Spleen (tissue), 11 donors: ENCODE data around the gene ZNF205. TPM values are rescaled to one million over a fixed set of nuclear protein-coding genes. Genes with fewer than 3 reads are reported as not detected.
"Not testable (repeated sequence)": the region's sequence is repeated elsewhere in the genome, so short reads cannot be mapped to it uniquely, and the experiment has no call there.

Experiments
- DNase-seq: peaks from one replicate; pipeline ENCODE4 v3.0.0-alpha.2; 2020
- H3K27ac ChIP-seq, 8 donors: fragments of 200-600 bp; sonication (generic) in 7 of 8; 1 replicate in 4 of 8; 2 replicates in 4 of 8; pipeline versions ENCODE4 v1.5.0 to v1.8.0; 2016 to 2021; ENCODE audit warnings: inconsistent platforms in 4 of 8, mild to moderate bottlenecking in 4 of 8, moderate library complexity in 1 of 8
- H3K27me3 ChIP-seq, 7 donors: fragments of 200-600 bp; sonication (generic) in 6 of 7; replicated peaks in 1 of 7; 1 replicate in 4 of 7; 2 replicates in 3 of 7; pipeline versions ENCODE4 v1.5.0 to v1.8.0; 2016 to 2021; ENCODE audit warnings: inconsistent platforms in 3 of 7, mild to moderate bottlenecking in 1 of 7
- H3K36me3 ChIP-seq, 6 donors: fragments of 200-600 bp; sonication (generic) in 5 of 6; 1 replicate in 4 of 6; 2 replicates in 2 of 6; pipeline versions ENCODE4 v1.5.0 to v1.8.0; 2016 to 2021; ENCODE audit warnings: inconsistent platforms in 2 of 6
- H3K4me1 ChIP-seq, 6 donors: fragments of 200-600 bp; sonication (generic) in 5 of 6; 1 replicate in 3 of 6; 2 replicates in 3 of 6; pipeline versions ENCODE4 v1.5.0 to v1.8.0; 2016 to 2021; ENCODE audit warnings: inconsistent platforms in 3 of 6
- H3K4me3 ChIP-seq, 8 donors: fragments of 200-600 bp; sonication (generic) in 7 of 8; 1 replicate in 4 of 8; 2 replicates in 4 of 8; pipeline versions ENCODE4 v1.5.0 to v1.8.0; 2016 to 2021; ENCODE audit warnings: inconsistent platforms in 4 of 8, mild to moderate bottlenecking in 4 of 8, moderate library complexity in 2 of 8
- H3K9me3 ChIP-seq, 8 donors: fragments of 200-600 bp; sonication (generic) in 7 of 8; 1 replicate in 4 of 8; 2 replicates in 4 of 8; pipeline versions ENCODE4 v1.5.0 to v1.8.0; 2016 to 2021; ENCODE audit warnings: inconsistent platforms in 4 of 8
- POLR2A ChIP-seq, 3 donors: fragments of 450-650 bp; IDR thresholded peaks; one replicate each; pipeline ENCODE4 v1.5.1; 2017; ENCODE audit warnings: antibody characterized with exemption in 3 of 3, mild to moderate bottlenecking in 1 of 3
- POLR2AphosphoS5 ChIP-seq, 3 donors: sonication (generic); formaldehyde crosslinking; IDR thresholded peaks; one replicate each; pipeline ENCODE4 v1.5.1; 2017; ENCODE audit warnings: antibody characterized with exemption in 3 of 3
- whole genome bisulfite sequencing, 5 donors: extraction: QIAGEN DNeasy Blood & Tissue Kit in 3 of 5; methylation state at CpG; one replicate each; pipeline versions ENCODE4 v1.1.5 to v1.1.7; 2013 to 2018; 5-methylcytosine and 5-hydroxymethylcytosine counted together
- intact Hi-C: fragments of 100-400 bp; cut with DNase I; formaldehyde crosslinking; loops from one replicate; pipeline ENCODE4 v1.15.0; 2023; ENCODE audit warnings: low total_unique reads
- polyA plus RNA-seq, 3 donors: library from polyadenylated mRNA; stranded (reverse); fragments of 200-250 nt; gene quantifications; one replicate each; pipeline ENCODE4 v1.2.1, GENCODE V29; 2013
- total RNA-seq, 7 donors: library from RNA; depleted of rRNA in 3 of 7; stranded (reverse); fragments of >200 nt in 3 of 7; fragmentation: NEBNext Ultra II Directional in 4 of 7; extraction: Animal tissue kit (Norgen Biotek cat#: 25700) in 4 of 7; gene quantifications; one replicate each; pipeline versions ENCODE4 v1.1.0 to v1.2.1, GENCODE V29; 2016 to 2021
- TF ChIP-seq, protein P1 (sequence below), 11 experiments: fragments of 200-600 bp in 7 of 11; fragments of 450-650 bp in 4 of 11; sonication (generic) in 4 of 11; IDR thresholded peaks in 8 of 11; conservative IDR thresholded peaks in 3 of 11; 1 replicate in 7 of 11; 2 replicates in 4 of 11; pipeline versions ENCODE4 v1.4.0 to v1.8.0; 2016 to 2021; ENCODE audit warnings: antibody characterized with exemption in 11 of 11, inconsistent platforms in 4 of 11, mild to moderate bottlenecking in 1 of 11
- donor health status: healthy with polysubstance abuse.
- donor health status: DM: no; HTN: no; CAD: no; lungs with moderate emphysema.
- donor health status: DM: no; HTN: no; CAD: no.
- donor health status: Bipolar disorder and iron deficiency.
- donor health status: healthy.
- donor health status: DM: no; HTN: no; CAD: no.
- donor health status: DM: yes; HTN: yes; CAD: no.

Gene ZNF205
- total and polyA plus RNA-seq, 10 donors = 3.5 to 14.2 (median 6.1) TPM

DNA sequence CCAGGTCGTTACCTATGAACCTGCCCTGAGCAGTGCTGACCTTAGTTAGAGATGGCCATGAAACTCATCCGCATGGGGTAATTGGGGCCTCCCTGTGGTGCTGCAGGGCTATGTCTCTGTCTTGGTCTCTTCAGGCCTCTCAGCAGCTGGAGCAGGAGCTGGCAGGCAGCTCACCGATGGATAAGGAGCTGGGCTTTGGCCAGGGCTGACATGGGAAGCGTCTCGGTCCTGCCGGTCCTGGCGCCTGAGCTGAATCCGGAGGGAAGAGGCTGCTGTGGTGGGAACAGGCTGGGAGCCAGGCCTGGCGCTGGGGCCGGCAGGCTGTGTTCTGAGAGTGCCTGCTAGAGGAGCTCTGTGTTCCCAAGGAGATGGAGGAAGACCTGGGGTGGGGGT is 36.9 kb upstream of the ZNF205 start:
- Histone ChIP-seq H3K4me3 (peak overlapping the region in 1 of 8 donors; percentile 53), H3K27me3 (no peaks in the 10 kb centered on the region), H3K27ac (peak overlapping the region in 7 of 8 donors; percentile 80 to 93 (median 85)), H3K9me3 (no peaks in the 10 kb centered on the region), H3K4me1 (peaks cover 4 to 81% (median 53%) of the 10 kb centered on the region in 6 donors), H3K36me3 (peaks cover 0 to 25% (median 0%) of the 10 kb centered on the region in 6 donors)
- 46 to 63% (median 56%) methylated on average over 8 to 10 of the region's 10 CpGs for WGBS, 5 donors
- intact Hi-C loops = no loop called here
- TF ChIP-seq, protein P1, sequence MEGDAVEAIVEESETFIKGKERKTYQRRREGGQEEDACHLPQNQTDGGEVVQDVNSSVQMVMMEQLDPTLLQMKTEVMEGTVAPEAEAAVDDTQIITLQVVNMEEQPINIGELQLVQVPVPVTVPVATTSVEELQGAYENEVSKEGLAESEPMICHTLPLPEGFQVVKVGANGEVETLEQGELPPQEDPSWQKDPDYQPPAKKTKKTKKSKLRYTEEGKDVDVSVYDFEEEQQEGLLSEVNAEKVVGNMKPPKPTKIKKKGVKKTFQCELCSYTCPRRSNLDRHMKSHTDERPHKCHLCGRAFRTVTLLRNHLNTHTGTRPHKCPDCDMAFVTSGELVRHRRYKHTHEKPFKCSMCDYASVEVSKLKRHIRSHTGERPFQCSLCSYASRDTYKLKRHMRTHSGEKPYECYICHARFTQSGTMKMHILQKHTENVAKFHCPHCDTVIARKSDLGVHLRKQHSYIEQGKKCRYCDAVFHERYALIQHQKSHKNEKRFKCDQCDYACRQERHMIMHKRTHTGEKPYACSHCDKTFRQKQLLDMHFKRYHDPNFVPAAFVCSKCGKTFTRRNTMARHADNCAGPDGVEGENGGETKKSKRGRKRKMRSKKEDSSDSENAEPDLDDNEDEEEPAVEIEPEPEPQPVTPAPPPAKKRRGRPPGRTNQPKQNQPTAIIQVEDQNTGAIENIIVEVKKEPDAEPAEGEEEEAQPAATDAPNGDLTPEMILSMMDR (IDR thresholded peaks at IDR 0.05 in 8 of 11, conservative IDR thresholded peaks at IDR 0.05 in 3 of 11) = no peak
- TF ChIP-seq POLR2A (IDR thresholded peaks at IDR 0.05) = no peak
- no peak for TF ChIP-seq POLR2AphosphoS5 (IDR thresholded peaks at IDR 0.05)
- DNase-seq = peak; percentile 80

DNA sequence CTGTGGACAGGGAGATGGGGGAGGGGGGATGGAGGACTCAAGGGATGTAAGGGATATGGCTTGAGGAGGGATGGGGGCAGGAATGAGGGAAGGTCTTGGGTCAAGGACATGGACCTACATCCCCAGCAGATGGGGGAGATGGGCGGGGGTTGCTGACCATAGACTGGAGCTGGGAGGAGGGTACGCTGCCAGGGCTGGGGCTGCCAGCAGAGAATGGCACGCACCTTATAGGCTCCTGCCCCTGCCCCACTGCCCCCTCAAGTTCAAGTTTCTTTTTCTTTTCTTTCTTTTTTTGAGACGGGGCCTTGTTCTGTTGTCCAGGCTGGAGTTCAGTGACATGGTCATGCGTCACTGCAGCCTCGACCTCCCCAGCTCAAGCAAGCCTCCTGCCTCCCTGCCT is 36.4 kb upstream of the ZNF205 start:
- H3K27me3 ChIP-seq, intact Hi-C loops, H3K9me3 ChIP-seq: not testable (repeated sequence)
- Histone ChIP-seq H3K27ac (peak overlapping the region in 7 of 8 donors; percentile 40 to 93 (median 85)), H3K4me3 (peak overlapping the region in 1 of 8 donors; percentile 53), H3K36me3 (peaks cover 0 to 26% (median 0%) of the 10 kb centered on the region in 6 donors), H3K4me1 (peaks cover 4 to 79% (median 53%) of the 10 kb centered on the region in 6 donors)
- DNase-seq = peak; percentile 72
- 74 to 90% (median 86%) methylated on average over 6 of the region's 6 CpGs for WGBS, 5 donors

DNA sequence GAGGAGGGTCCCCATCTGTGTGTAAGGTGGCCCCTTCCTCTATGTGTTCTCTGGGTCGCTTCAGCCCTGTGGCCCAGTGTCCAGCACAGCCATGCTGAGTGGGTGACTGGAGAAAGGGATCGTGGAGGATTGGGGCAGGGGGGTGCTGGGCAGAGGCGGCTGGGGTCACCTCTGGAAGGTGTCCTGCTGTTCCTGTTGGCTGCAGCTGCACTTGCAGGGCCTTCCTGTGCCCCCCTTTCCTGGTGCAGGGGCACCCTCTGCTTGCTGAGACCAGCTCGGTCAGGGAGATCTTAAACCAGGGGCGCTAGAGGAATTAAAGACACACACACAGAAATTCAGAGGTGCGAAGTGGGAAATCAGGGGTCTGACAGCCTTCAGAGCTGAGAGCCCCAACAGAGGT is 35.8 kb upstream of the ZNF205 start:
- H3K4me3 ChIP-seq = peak overlapping the region in 1 of 8 donors; percentile 53
- DNase-seq = peak; percentile 70
- H3K27ac ChIP-seq = peak overlapping the region in 7 of 8 donors; percentile 40 to 93 (median 85)
- TF ChIP-seq POLR2A (IDR thresholded peaks at IDR 0.05) = no peak
- TF ChIP-seq, protein P1 (IDR thresholded peaks at IDR 0.05 in 8 of 11, conservative IDR thresholded peaks at IDR 0.05 in 3 of 11) = peak in 1 of 11 experiments; percentile 9
- no peak for TF ChIP-seq POLR2AphosphoS5 (IDR thresholded peaks at IDR 0.05)
- 40 to 68% (median 61%) methylated on average over 5 to 6 of the region's 6 CpGs for WGBS, 5 donors
- peaks cover 4 to 77% (median 51%) of the 10 kb centered on the region in 6 donors for H3K4me1 ChIP-seq
- no peaks in the 10 kb centered on the region for H3K27me3 ChIP-seq
- no peaks in the 10 kb centered on the region for H3K9me3 ChIP-seq
- intact Hi-C loops = no loop called here
- peaks cover 0 to 30% (median 0%) of the 10 kb centered on the region in 6 donors for H3K36me3 ChIP-seq

DNA sequence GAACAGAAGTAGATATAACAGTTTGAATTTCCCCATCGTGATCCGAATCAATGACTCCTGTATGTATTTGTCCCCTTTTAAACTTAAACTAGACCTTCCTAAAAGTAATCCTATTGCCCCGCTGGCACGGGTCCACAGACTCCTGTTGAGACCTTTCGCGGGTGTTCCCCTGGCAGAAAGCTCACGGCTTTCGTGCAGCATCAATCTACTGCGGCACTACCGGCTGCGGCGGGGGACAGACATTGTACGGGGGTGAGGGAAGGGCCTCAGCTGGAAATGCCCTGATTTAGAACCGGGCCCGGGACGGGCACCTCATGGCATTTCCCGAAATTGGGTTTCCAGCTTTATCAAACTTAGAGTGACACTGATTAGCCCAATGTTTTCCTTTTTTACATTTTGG is 32.4 kb upstream of the ZNF205 start:
- Histone ChIP-seq H3K9me3 (no peaks in the 10 kb centered on the region), H3K27ac (peak overlapping the region in 1 of 8 donors; percentile 93), H3K36me3 (peaks cover 0 to 30% (median 0%) of the 10 kb centered on the region in 6 donors), H3K4me1 (peaks cover 0 to 61% (median 31%) of the 10 kb centered on the region in 6 donors), H3K27me3 (no peaks in the 10 kb centered on the region), H3K4me3 (no peak overlapping the region)
- WGBS, 5 donors = 92 to 97% (median 94%) methylated on average over 17 of the region's 17 CpGs
- intact Hi-C loops = no loop called here
- DNase-seq = peak; percentile 70
- TF ChIP-seq POLR2AphosphoS5 (IDR thresholded peaks at IDR 0.05) = no peak
- TF ChIP-seq, protein P1 (IDR thresholded peaks at IDR 0.05 in 8 of 11, conservative IDR thresholded peaks at IDR 0.05 in 3 of 11) = no peak
- TF ChIP-seq POLR2A (IDR thresholded peaks at IDR 0.05) = no peak

DNA sequence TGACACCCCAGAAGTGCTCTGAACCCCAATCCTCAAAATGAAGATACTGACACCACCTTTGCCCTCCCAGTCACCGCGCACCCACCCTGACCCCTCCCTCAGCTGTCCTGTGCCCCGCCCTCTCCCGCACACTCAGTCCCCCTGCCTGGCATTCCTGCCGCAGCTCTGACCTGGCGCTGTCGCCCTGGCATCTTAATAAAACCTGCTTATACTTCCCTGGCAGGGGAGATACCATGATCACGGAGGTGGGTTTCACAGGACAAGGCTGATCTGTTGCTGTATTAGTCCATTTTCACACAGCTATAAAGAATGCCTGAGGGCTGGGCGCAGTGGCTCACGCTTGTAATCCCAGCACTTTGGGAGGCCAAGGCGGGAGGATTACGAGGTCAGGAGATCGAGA is 30.4 kb upstream of the ZNF205 start:
- intact Hi-C loops, H3K9me3 ChIP-seq, H3K4me3 ChIP-seq, H3K27me3 ChIP-seq, H3K27ac ChIP-seq: not testable (repeated sequence)
- WGBS, 5 donors = 93 to 99% (median 96%) methylated on average over 12 to 13 of the region's 13 CpGs
- DNase-seq = peak; percentile 54
- Histone ChIP-seq H3K4me1 (peaks cover 0 to 61% (median 24%) of the 10 kb centered on the region in 6 donors), H3K36me3 (peaks cover 0 to 21% (median 0%) of the 10 kb centered on the region in 6 donors)

DNA sequence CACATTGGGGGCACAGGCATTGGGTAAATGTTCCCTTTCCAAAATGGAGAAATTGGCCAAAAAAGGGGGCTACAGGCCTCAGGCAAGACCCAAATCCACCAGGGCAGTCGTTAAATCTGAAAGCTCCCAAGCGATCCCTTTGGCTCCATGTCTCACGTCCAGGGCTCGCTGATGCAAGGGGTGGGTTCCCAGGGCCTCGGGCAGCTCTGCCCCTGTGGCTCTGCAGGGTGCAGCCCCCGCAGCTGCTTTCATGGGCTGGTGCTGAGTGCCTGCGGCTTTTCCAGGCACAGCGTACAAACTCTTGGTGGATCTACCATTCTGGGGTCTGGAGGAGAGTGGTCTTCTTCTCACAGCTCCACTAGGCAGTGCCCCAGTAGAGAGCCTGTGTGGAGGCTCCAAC is 29.0 kb upstream of the ZNF205 start:
- H3K27me3 ChIP-seq, H3K27ac ChIP-seq, intact Hi-C loops, H3K36me3 ChIP-seq, H3K9me3 ChIP-seq, H3K4me3 ChIP-seq: not testable (repeated sequence)
- DNase-seq = peak; percentile 39
- peaks cover 4 to 61% (median 27%) of the 10 kb centered on the region in 6 donors for H3K4me1 ChIP-seq
- WGBS, 5 donors = 87 to 98% (median 95%) methylated on average over 7 to 8 of the region's 8 CpGs
